H1 (cell line): ENCODE results near the gene EGFR. TPM values are rescaled to one million over a fixed set of nuclear protein-coding genes. Genes with fewer than 3 reads are reported as not detected.

Experiments
- CTCF ChIA-PET: fragments of 300-600 bp; sonication (Branson Sonifier 250); formaldehyde crosslinking; loops from one replicate; lab custom pipeline; 2021; ENCODE audit not compliant: partially characterized antibody; lab: Charles Lee
- POLR2A ChIA-PET: fragments of 300-600 bp; sonication (Branson Sonifier 250); formaldehyde crosslinking; loops from one replicate; lab custom pipeline; 2021; ENCODE audit warnings: inconsistent platforms; ENCODE audit not compliant: partially characterized antibody; lab: Charles Lee
- DNase-seq, 2 experiments: peaks; one replicate each; pipeline versions ENCODE4 v3.0.0 to v3.0.0-alpha.2; 2010 to 2022; ENCODE audit warnings: low spot score in 2 of 2, low read depth in 1 of 2, mixed read lengths in 1 of 2
- FAIRE-seq: peaks from 2 replicates; lab custom pipeline; 2011; peaks lifted over from hg19 to GRCh38; lab: Jason Lieb, UNC
- H2AFZ ChIP-seq: 2 replicates; pipeline ENCODE4 v1.8.1; 2012; ENCODE audit warnings: low read length, inconsistent platforms
- H2AK5ac ChIP-seq: 2 replicates; pipeline ENCODE4 v1.6.1; 2013; ENCODE audit warnings: low read depth, low read length
- H2BK120ac ChIP-seq: replicated peaks from 2 replicates; pipeline ENCODE3; 2013; ENCODE audit warnings: low read depth, low read length, inconsistent platforms
- H2BK12ac ChIP-seq: 2 replicates; pipeline ENCODE4 v1.6.1; 2013; ENCODE audit warnings: low read depth, low read length
- H2BK15ac ChIP-seq: 2 replicates; pipeline ENCODE4 v1.6.1; 2013; ENCODE audit warnings: low read length
- H2BK20ac ChIP-seq: 2 replicates; pipeline ENCODE4 v1.6.1; 2013; ENCODE audit warnings: low read length
- H2BK5ac ChIP-seq: 2 replicates; pipeline ENCODE4 v1.6.1; 2013; ENCODE audit warnings: low read depth, low read length
- H3K14ac ChIP-seq: 2 replicates; pipeline ENCODE4 v1.6.1; 2013; ENCODE audit warnings: inconsistent platforms; ENCODE audit not compliant: insufficient read length
- H3K18ac ChIP-seq: 2 replicates; pipeline ENCODE4 v1.6.1; 2013; ENCODE audit warnings: low read length; ENCODE audit errors: extremely low read depth
- H3K23ac ChIP-seq: 2 replicates; pipeline ENCODE4 v1.6.1; 2013; ENCODE audit warnings: inconsistent platforms; ENCODE audit not compliant: insufficient read length
- H3K23me2 ChIP-seq: 2 replicates; pipeline ENCODE4 v1.6.1; 2013; ENCODE audit warnings: low read depth, low read length
- H3K27ac ChIP-seq: 2 replicates; pipeline ENCODE4 v1.6.1; 2011; ENCODE audit warnings: low read depth, low read length, inconsistent platforms
- H3K27me3 ChIP-seq, 4 experiments: replicated peaks in 1 of 4; 1 replicate in 1 of 4; 2 replicates in 3 of 4; pipeline versions ENCODE4 v1.6.1 to v1.8.1; 2011 to 2013; ENCODE audit warnings: low read length in 3 of 4, mild to moderate bottlenecking in 3 of 4, inconsistent platforms in 2 of 4, mixed read lengths in 2 of 4, moderate library complexity in 1 of 4; ENCODE audit not compliant: control insufficient read depth in 3 of 4, insufficient read depth in 3 of 4; ENCODE audit errors: extremely low read depth in 1 of 4
- H3K36me3 ChIP-seq, 4 experiments: 2 replicates each; pipeline versions ENCODE4 v1.6.1 to v1.8.1; 2011 to 2013; ENCODE audit warnings: mild to moderate bottlenecking in 4 of 4, low read length in 3 of 4, moderate library complexity in 2 of 4, control low read depth in 1 of 4, inconsistent platforms in 1 of 4; ENCODE audit not compliant: insufficient read depth in 4 of 4, control insufficient read depth in 2 of 4
- H3K4ac ChIP-seq: replicated peaks from 2 replicates; pipeline ENCODE3; 2013; ENCODE audit warnings: low read length, low read depth, mixed read lengths, inconsistent platforms; ENCODE audit not compliant: insufficient read length
- H3K4me1 ChIP-seq, 4 experiments: replicated peaks in 1 of 4; 1 replicate in 1 of 4; 2 replicates in 3 of 4; pipeline versions ENCODE4 v1.6.1 to v1.8.1; 2011 to 2013; ENCODE audit warnings: low read length in 3 of 4, inconsistent platforms in 2 of 4, mixed read lengths in 1 of 4; ENCODE audit not compliant: insufficient read depth in 4 of 4, control insufficient read depth in 3 of 4
- H3K4me2 ChIP-seq, 2 experiments: 2 replicates each; pipeline versions ENCODE4 v1.6.1 to v1.8.1; 2011 to 2013; ENCODE audit warnings: low read depth in 2 of 2, low read length in 2 of 2, control low read depth in 1 of 2, inconsistent platforms in 1 of 2, mild to moderate bottlenecking in 1 of 2; ENCODE audit not compliant: insufficient read depth in 1 of 2
- H3K4me3 ChIP-seq, 4 experiments: fragments of 200-600, 300-600 bp in 1 of 4; sonication (generic), shearing (Covaris generic), sonication (Bioruptor Twin) in 1 of 4; 2 replicates each; pipeline versions ENCODE4 v1.5.1 to v1.8.1; 2011 to 2016; ENCODE audit warnings: low read length in 4 of 4, low read depth in 3 of 4, control low read depth in 2 of 4, inconsistent platforms in 2 of 4, mild to moderate bottlenecking in 2 of 4, mixed read lengths in 1 of 4, moderate library complexity in 1 of 4; ENCODE audit not compliant: insufficient read depth in 2 of 4; ENCODE audit errors: extremely low read depth in 1 of 4
- H3K56ac ChIP-seq: replicated peaks from 2 replicates; pipeline ENCODE3; 2013; ENCODE audit warnings: low read depth, mild to moderate bottlenecking, mixed read lengths, low read length, inconsistent platforms; ENCODE audit not compliant: insufficient read length
- H3K79me1 ChIP-seq: 2 replicates; pipeline ENCODE4 v1.6.1; 2013; ENCODE audit warnings: low read depth, low read length, control low read depth
- H3K79me2 ChIP-seq, 2 experiments: 2 replicates each; pipeline versions ENCODE4 v1.6.1 to v1.8.1; 2012 to 2013; ENCODE audit warnings: low read length in 2 of 2, mild to moderate bottlenecking in 2 of 2, inconsistent platforms in 1 of 2; ENCODE audit not compliant: insufficient read depth in 2 of 2, control insufficient read depth in 1 of 2
- H3K9ac ChIP-seq, 4 experiments: replicated peaks in 1 of 4; 1 replicate in 1 of 4; 2 replicates in 3 of 4; pipeline versions ENCODE4 v1.6.1 to v1.8.1; 2011 to 2013; ENCODE audit warnings: low read depth in 3 of 4, low read length in 3 of 4, control low read depth in 2 of 4, mild to moderate bottlenecking in 2 of 4, moderate library complexity in 2 of 4, inconsistent platforms in 1 of 4; ENCODE audit errors: extremely low read depth in 1 of 4
- H3K9me3 ChIP-seq, 2 experiments: 2 replicates each; pipeline versions ENCODE4 v1.6.1 to v1.8.1; 2012 to 2013; ENCODE audit warnings: mild to moderate bottlenecking in 2 of 2, moderate library complexity in 2 of 2, control low read depth in 1 of 2, inconsistent platforms in 1 of 2, low read depth in 1 of 2, low read length in 1 of 2, mixed read lengths in 1 of 2; ENCODE audit not compliant: insufficient read depth in 2 of 2
- H4K20me1 ChIP-seq, 2 experiments: replicated peaks in 1 of 2; 2 replicates each; pipeline versions ENCODE3 to v1.8.1; 2011 to 2013; ENCODE audit warnings: inconsistent platforms in 2 of 2, low read length in 2 of 2, mild to moderate bottlenecking in 1 of 2; ENCODE audit not compliant: insufficient read depth in 2 of 2, control insufficient read depth in 1 of 2
- H4K5ac ChIP-seq: 2 replicates; pipeline ENCODE4 v1.6.1; 2013; ENCODE audit warnings: low read length, low read depth, mixed read lengths, inconsistent platforms; ENCODE audit not compliant: insufficient read length
- H4K8ac ChIP-seq: 2 replicates; pipeline ENCODE4 v1.8.0; 2013; ENCODE audit warnings: mild to moderate bottlenecking, moderate library complexity, low read length, inconsistent platforms; ENCODE audit not compliant: insufficient read depth; ENCODE audit errors: extremely low read depth
- H4K91ac ChIP-seq: replicated peaks from 2 replicates; pipeline ENCODE3; 2013; ENCODE audit warnings: low read length, mixed read lengths, inconsistent platforms; ENCODE audit not compliant: insufficient read length
- ATF3 ChIP-seq: IDR thresholded peaks from 2 replicates; pipeline ENCODE4 v1.6.1; 2011; ENCODE audit warnings: low read depth, mild to moderate bottlenecking, low read length; ENCODE audit not compliant: insufficient read depth
- CBX8 ChIP-seq: fragments of 300-800, 300-1000 bp; sonication (generic); IDR thresholded peaks from 2 replicates; pipeline ENCODE4 v1.7.1; 2016; ENCODE audit warnings: low read depth, low read length, borderline replicate concordance
- GTF2F1 ChIP-seq: IDR thresholded peaks from 2 replicates; pipeline ENCODE4 v1.6.1; 2012; ENCODE audit warnings: low read depth, low read length, improper control_type of control experiment, borderline replicate concordance
- NRF1 ChIP-seq: IDR thresholded peaks from 2 replicates; pipeline ENCODE4 v1.6.1; 2011; ENCODE audit warnings: mild to moderate bottlenecking, low read depth, low read length, improper control_type of control experiment
- POLR2A ChIP-seq, 2 experiments: IDR thresholded peaks; 1 replicate in 1 of 2; 2 replicates in 1 of 2; pipeline ENCODE4 v1.6.1; 2011; ENCODE audit warnings: low read depth in 2 of 2, low read length in 2 of 2, mild to moderate bottlenecking in 2 of 2; ENCODE audit errors: control extremely low read depth in 1 of 2
- POU5F1 ChIP-seq: IDR thresholded peaks from 2 replicates; pipeline ENCODE4 v1.6.1; 2011; ENCODE audit warnings: low read depth, mild to moderate bottlenecking, low read length, moderate library complexity
- RAD21 ChIP-seq, 2 experiments: IDR thresholded peaks in 1 of 2; conservative IDR thresholded peaks in 1 of 2; 2 replicates each; pipeline ENCODE4 v1.6.1; 2011; ENCODE audit warnings: low read depth in 2 of 2, low read length in 2 of 2, improper control_type of control experiment in 1 of 2, inconsistent platforms in 1 of 2, mild to moderate bottlenecking in 1 of 2, moderate library complexity in 1 of 2
- SIX5 ChIP-seq: IDR thresholded peaks from 2 replicates; pipeline ENCODE4 v1.6.1; 2011; ENCODE audit warnings: mild to moderate bottlenecking, low read depth, low read length
- SP2 ChIP-seq: IDR thresholded peaks from 2 replicates; pipeline ENCODE4 v1.6.1; 2012; ENCODE audit warnings: mild to moderate bottlenecking, low read length, inconsistent platforms
- WGBS, 2 experiments: shearing (Covaris generic) in 1 of 2; methylation state at CpG; one replicate each; pipeline versions ENCODE4 v1.1.6 to v1.1.7; 2013 to 2015; ENCODE audit warnings: low lambda C conversion rate in 2 of 2, mixed read lengths in 2 of 2, inconsistent platforms in 1 of 2, low coverage in 1 of 2, missing lambda C conversion rate in 1 of 2; ENCODE audit not compliant: insufficient replicate concordance in 2 of 2, insufficient coverage in 1 of 2, insufficient read length in 1 of 2; ENCODE audit errors: extremely low coverage in 1 of 2, missing lambda C conversion rate in 1 of 2; 5-methylcytosine and 5-hydroxymethylcytosine counted together
- polyA plus RNA-seq, 7 experiments: library from polyadenylated mRNA; depleted of rRNA in 3 of 7; stranded (reverse) in 5 of 7; unstranded in 2 of 7; fragments of >200 nt in 5 of 7; fragments of 200-250 nt in 2 of 7; gene quantifications; 1 replicate in 5 of 7; 2 replicates in 1 of 7; 4 replicates in 1 of 7; pipeline versions ENCODE4 v1.2.1 to v1.2.3, GENCODE V29; 2011 to 2013; ENCODE audit warnings: missing spikeins in 2 of 7, mixed read lengths in 2 of 7
- total RNA-seq: library from RNA; stranded (reverse); fragmentation: NEBNext Ultra II Directional; extraction: Animal tissue kit (Norgen Biotek cat#: 25700); gene quantifications from 2 replicates; pipeline ENCODE4 v1.2.1, GENCODE V29; 2021

EGFR gene
- total and polyA plus RNA-seq, 2 of the 8 experiments (the other 6 are each of a cell fraction or from before 2014, with no cell fraction given): 1.9 to 5.8 TPM

DNA sequence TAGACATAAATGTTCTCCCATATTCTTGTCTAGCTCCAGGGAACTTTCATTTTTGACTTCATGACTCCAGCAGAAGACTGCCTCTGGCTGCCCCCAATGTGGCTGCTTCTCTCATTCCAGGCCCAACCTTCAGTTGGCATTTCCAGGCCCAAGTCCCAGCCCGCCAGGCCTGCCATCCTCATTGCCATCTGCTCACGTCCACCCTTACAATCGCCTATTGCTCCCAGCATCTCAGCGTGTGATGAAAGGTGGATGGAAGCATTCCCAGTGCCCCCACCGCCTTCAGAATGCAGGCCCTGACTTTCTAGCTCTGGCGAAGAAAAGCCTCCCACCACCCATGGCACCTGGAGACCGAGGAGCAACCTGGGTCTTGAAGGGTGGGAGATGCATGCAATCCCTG is 214.2 kb downstream of the EGFR start:
- Histone ChIP-seq H3K23me2 (no peaks in the 10 kb centered on the region), H2AFZ (no peak overlapping the region), H4K8ac (no peak overlapping the region)
- no peak for FAIRE-seq
- TF ChIP-seq POU5F1: no peak
- TF ChIP-seq GTF2F1: no peak
- no peak for TF ChIP-seq ATF3
- no peak for TF ChIP-seq NRF1
- no peak for TF ChIP-seq RAD21 (IDR thresholded peaks at IDR 0.05 in 1 of 2, conservative IDR thresholded peaks at IDR 0.05 in 1 of 2; ENCODE audit: low read depth in 2 of 2, low read length in 2 of 2)
- TF ChIP-seq POLR2A (IDR thresholded peaks at IDR 0.05; ENCODE audit: control extremely low read depth in 1 of 2, low read depth in 2 of 2, low read length in 2 of 2): no peak
- TF ChIP-seq CBX8: no peak
- TF ChIP-seq SIX5: no peak
- TF ChIP-seq SP2: no peak
- TF ChIP-seq, all 59 proteins: peak for 0
- Histone ChIP-seq H3K9me3 (no peaks in the 10 kb centered on the region), H3K79me2 (no peaks in the 10 kb centered on the region), H3K56ac (no peak overlapping the region), H2AK5ac (no peak overlapping the region), H3K27me3 (peaks cover 0 to 2% (median 0%) of the 10 kb centered on the region in 4 experiments; a peak in 1 of 7 replicates), H3K4ac (no peak overlapping the region), H3K4me1 (peaks cover 0 to 8% (median 2%) of the 10 kb centered on the region in 4 experiments; a peak in 1 of 7 replicates), H3K23ac (no peak overlapping the region), H4K20me1 (no peaks in the 10 kb centered on the region), H3K4me3 (no peak overlapping the region), H2BK20ac (no peak overlapping the region), H3K27ac (no peak overlapping the region), H4K5ac (no peak overlapping the region), H2BK5ac (no peak overlapping the region), H4K91ac (no peak overlapping the region), H3K4me2 (no peak overlapping the region), H3K36me3 (no peaks in the 10 kb centered on the region), H3K9ac (no peak overlapping the region), H3K79me1 (no peaks in the 10 kb centered on the region), H2BK15ac (no peak overlapping the region), H2BK12ac (no peak overlapping the region), H2BK120ac (no peak overlapping the region), H3K14ac (no peak overlapping the region), H3K18ac (no peak overlapping the region; the same call in 1 of the 2 replicates)
- CTCF ChIA-PET: interaction anchor here (1.6 kb wide), 1 partner anchor 12 kb away, joined by 5 read pairs; no protein-coding TSS in a partner anchor
- POLR2A ChIA-PET: no interaction called here
- DNase-seq: no peak
- WGBS, 2 experiments: 93% methylated on average over 7 of the region's 7 CpGs; no CpG with 5 or more reads in 1 of the 2 experiments
